ENCODE measurements around the gene TMEM108.

The TMEM108 gene

GRCh38 chr3:133248389-133248788, 210.2 kb downstream of the TMEM108 start:
- no peak for TF ChIP-seq EZH2 (IDR thresholded peaks at IDR 0.05; ENCODE audit: borderline replicate concordance, low read depth, low read length, severe bottlenecking)
- TF ChIP-seq CTCF (IDR thresholded peaks at IDR 0.05; ENCODE audit: borderline replicate concordance, extremely low read depth, low read length, poor library complexity, severe bottlenecking): no peak
- ATAC-seq (ENCODE audit: insufficient read depth, low read depth) (no peak), DNase-seq (no peak)
- H3K4me3 ChIP-seq (ENCODE audit: low read depth in 1 of 2, low read length in 2 of 2): no peak overlapping the region
- H3K4me2 ChIP-seq (ENCODE audit: insufficient read depth, low read length): no peak overlapping the region
- no peaks in the 10 kb centered on the region for H3K79me2 ChIP-seq (ENCODE audit: insufficient read depth, low read length)
- no peaks in the 10 kb centered on the region for H3K4me1 ChIP-seq (ENCODE audit: insufficient read depth, low read length)
- no peaks in the 10 kb centered on the region for H3K36me3 ChIP-seq (ENCODE audit: insufficient read depth, low read length)
- H3K9me3 ChIP-seq (ENCODE audit: insufficient read depth, low read length, severe bottlenecking): no peaks in the 10 kb centered on the region
- no peak overlapping the region for H3K27ac ChIP-seq (ENCODE audit: low read length)
- H4K20me1 ChIP-seq (ENCODE audit: insufficient read depth, low read length): no peaks in the 10 kb centered on the region
- peaks cover 2% of the 10 kb centered on the region for H3K27me3 ChIP-seq (ENCODE audit: insufficient read depth, low read length, poor library complexity)
- no peak overlapping the region for H2AFZ ChIP-seq (ENCODE audit: low read depth, low read length)
- H3K9ac ChIP-seq (ENCODE audit: low read depth, low read length): no peak overlapping the region

GRCh38 chr3:133249490-133249889, 211.3 kb downstream of the TMEM108 start:
- Histone ChIP-seq H3K4me1 (ENCODE audit: insufficient read depth, low read length) (no peaks in the 10 kb centered on the region), H3K9ac (ENCODE audit: low read depth, low read length) (no peak overlapping the region), H2AFZ (ENCODE audit: low read depth, low read length) (no peak overlapping the region), H3K27ac (ENCODE audit: low read length) (no peak overlapping the region), H4K20me1 (ENCODE audit: insufficient read depth, low read length) (no peaks in the 10 kb centered on the region), H3K27me3 (ENCODE audit: insufficient read depth, low read length, poor library complexity) (peaks cover 2% of the 10 kb centered on the region), H3K4me3 (ENCODE audit: low read depth in 1 of 2, low read length in 2 of 2) (no peak overlapping the region), H3K9me3 (ENCODE audit: insufficient read depth, low read length, severe bottlenecking) (no peaks in the 10 kb centered on the region), H3K36me3 (ENCODE audit: insufficient read depth, low read length) (no peaks in the 10 kb centered on the region), H3K79me2 (ENCODE audit: insufficient read depth, low read length) (no peaks in the 10 kb centered on the region), H3K4me2 (ENCODE audit: insufficient read depth, low read length) (no peak overlapping the region)
- ATAC-seq (ENCODE audit: insufficient read depth, low read depth): no peak
- no peak for TF ChIP-seq EZH2 (IDR thresholded peaks at IDR 0.05; ENCODE audit: borderline replicate concordance, low read depth, low read length, severe bottlenecking)
- no peak for TF ChIP-seq CTCF (IDR thresholded peaks at IDR 0.05; ENCODE audit: borderline replicate concordance, extremely low read depth, low read length, poor library complexity, severe bottlenecking)
- no peak for DNase-seq

- no peak for ATAC-seq (ENCODE audit: insufficient read depth, low read depth)
These were observed 216.0 kb downstream of the TMEM108 start for GRCh38 chr3:133254151-133254550.

More at GRCh38 chr3:133254151-133254550, 216.0 kb downstream of the TMEM108 start:
- Histone ChIP-seq H3K36me3 (ENCODE audit: insufficient read depth, low read length) (no peaks in the 10 kb centered on the region), H3K79me2 (ENCODE audit: insufficient read depth, low read length) (no peaks in the 10 kb centered on the region), H3K27ac (ENCODE audit: low read length) (no peak overlapping the region), H2AFZ (ENCODE audit: low read depth, low read length) (no peak overlapping the region), H3K9ac (ENCODE audit: low read depth, low read length) (no peak overlapping the region), H3K9me3 (ENCODE audit: insufficient read depth, low read length, severe bottlenecking) (no peaks in the 10 kb centered on the region), H3K4me1 (ENCODE audit: insufficient read depth, low read length) (no peaks in the 10 kb centered on the region), H3K4me3 (ENCODE audit: low read depth in 1 of 2, low read length in 2 of 2) (no peak overlapping the region), H3K27me3 (ENCODE audit: insufficient read depth, low read length, poor library complexity) (no peaks in the 10 kb centered on the region), H3K4me2 (ENCODE audit: insufficient read depth, low read length) (no peak overlapping the region), H4K20me1 (ENCODE audit: insufficient read depth, low read length) (no peaks in the 10 kb centered on the region)
- DNase-seq: no peak
- TF ChIP-seq CTCF (IDR thresholded peaks at IDR 0.05; ENCODE audit: borderline replicate concordance, extremely low read depth, low read length, poor library complexity, severe bottlenecking): no peak
- no peak for TF ChIP-seq EZH2 (IDR thresholded peaks at IDR 0.05; ENCODE audit: borderline replicate concordance, low read depth, low read length, severe bottlenecking)

Data from DND-41 (cell line).